Measurements from ENCODE around the gene GABBR2. TPM values are rescaled to one million over a fixed set of nuclear protein-coding genes. Genes with fewer than 3 reads are reported as not detected.

Gene GABBR2
- total and polyA plus RNA-seq, 2 of the 8 experiments (the other 6 are each of a cell fraction or from before 2014, with no cell fraction given), result 0.50 to 1.2 TPM

- Histone ChIP-seq H3K4ac (replicated peaks; ENCODE audit: insufficient read length, low read depth, low read length) (no peak overlapping the region), H2BK20ac (ENCODE audit: low read length) (no peak overlapping the region), H2BK15ac (ENCODE audit: low read length) (no peak overlapping the region), H3K4me2 (ENCODE audit: insufficient read depth in 1 of 2, low read depth in 2 of 2, low read length in 2 of 2) (no peak overlapping the region), H3K79me2 (ENCODE audit: control insufficient read depth in 1 of 2, insufficient read depth in 2 of 2, low read length in 2 of 2) (no peaks in the 10 kb centered on the region), H4K20me1 (replicated peaks in 1 of 2; ENCODE audit: control insufficient read depth in 1 of 2, insufficient read depth in 2 of 2, low read length in 2 of 2) (no peaks in the 10 kb centered on the region), H3K79me1 (ENCODE audit: low read depth, low read length) (no peaks in the 10 kb centered on the region), H2BK5ac (ENCODE audit: low read depth, low read length) (no peak overlapping the region), H3K9ac (replicated peaks in 1 of 4; ENCODE audit: extremely low read depth in 1 of 4, low read depth in 3 of 4, low read length in 3 of 4) (no peak overlapping the region), H3K9me3 (ENCODE audit: insufficient read depth in 2 of 2, low read depth in 1 of 2, low read length in 1 of 2) (peaks cover 0 to 8% of the 10 kb centered on the region in 2 experiments; a peak in 2 of 4 replicates), H3K4me3 (ENCODE audit: extremely low read depth in 1 of 4, insufficient read depth in 2 of 4, low read depth in 3 of 4, low read length in 4 of 4) (no peak overlapping the region), H3K56ac (replicated peaks; ENCODE audit: insufficient read length, low read depth, low read length) (no peak overlapping the region), H2AK5ac (ENCODE audit: low read depth, low read length) (no peak overlapping the region), H4K91ac (replicated peaks; ENCODE audit: insufficient read length, low read length) (no peak overlapping the region), H3K36me3 (ENCODE audit: control insufficient read depth in 2 of 4, insufficient read depth in 4 of 4, low read length in 3 of 4) (no peaks in the 10 kb centered on the region), H2BK12ac (ENCODE audit: low read depth, low read length) (no peak overlapping the region), H3K4me1 (replicated peaks in 1 of 4; ENCODE audit: control insufficient read depth in 3 of 4, insufficient read depth in 4 of 4, low read length in 3 of 4) (no peaks in the 10 kb centered on the region; a peak in 1 of 7 replicates), H3K27me3 (replicated peaks in 1 of 4; ENCODE audit: control insufficient read depth in 3 of 4, extremely low read depth in 1 of 4, insufficient read depth in 3 of 4, low read length in 3 of 4) (no peaks in the 10 kb centered on the region), H2BK120ac (replicated peaks; ENCODE audit: low read depth, low read length) (no peak overlapping the region), H4K8ac (ENCODE audit: extremely low read depth, insufficient read depth, low read length) (no peak overlapping the region), H3K23me2 (ENCODE audit: low read depth, low read length) (no peaks in the 10 kb centered on the region; the same call in 1 of the 2 replicates), H3K18ac (ENCODE audit: extremely low read depth, low read length) (no peak overlapping the region), H2AFZ (ENCODE audit: low read length) (no peak overlapping the region), H3K14ac (ENCODE audit: insufficient read length) (no peak overlapping the region), H3K27ac (ENCODE audit: low read depth, low read length) (no peak overlapping the region), H4K5ac (ENCODE audit: insufficient read length, low read depth, low read length) (no peak overlapping the region), H3K23ac (ENCODE audit: insufficient read length) (no peak overlapping the region)
- CTCF ChIA-PET (ENCODE audit: partially characterized antibody), result interaction anchor here (1.0 to 1.3 kb wide), 6 partner anchors 16 to 246 kb away, joined by 3 to 4 read pairs (median 3); no protein-coding TSS in a partner anchor
- TF ChIP-seq SIRT6 (IDR thresholded peaks at IDR 0.05; ENCODE audit: low read length) (no peak), RBBP5 (IDR thresholded peaks at IDR 0.05; ENCODE audit: borderline replicate concordance, low read depth, low read length) (no peak), TEAD4 (IDR thresholded peaks at IDR 0.05; ENCODE audit: low read depth, low read length) (no peak)
- POLR2A ChIA-PET (ENCODE audit: partially characterized antibody), result no interaction called here
- DNase-seq (ENCODE audit: low read depth in 1 of 2, low spot score in 2 of 2) (no peak), FAIRE-seq (no peak)
- WGBS, 2 experiments (ENCODE audit: extremely low coverage in 1 of 2, insufficient coverage in 1 of 2, insufficient read length in 1 of 2, insufficient replicate concordance in 2 of 2, low coverage in 1 of 2, low lambda C conversion rate in 2 of 2, missing lambda C conversion rate in 1 of 2), result 79% methylated on average over 10 of the region's 10 CpGs; no CpG with 5 or more reads in 1 of the 2 experiments
Measured at GRCh38 chr9:98538626-98539031, 170.1 kb downstream of the GABBR2 start.

Data from H1 (cell line).